HepG2 (cell line): ENCODE measurements around the gene UNC5C. TPM values are rescaled to one million over a fixed set of nuclear protein-coding genes. Genes with fewer than 3 reads are reported as not detected.

Source experiments
- ATAC-seq: fragments of 200-7000 bp; cut with Tn5 transposase; 3 replicates; pipeline ENCODE4 v1.9.1; 2020; ENCODE audit warnings: mild to moderate bottlenecking, moderate library complexity
- BruUV-seq: library from RNA; stranded (reverse); fragments of 400-500 nt; replicated peaks from 2 replicates; lab custom pipeline; 2021; lab: Mats Ljungman, UMichigan
- CTCF ChIA-PET: fragments of 300-600 bp; formaldehyde crosslinking; extraction: SDS; loops from one replicate; lab custom pipeline; 2021; ENCODE audit warnings: low total read pairs, inconsistent platforms, low intra/inter-chr PET ratio; lab: Yijun Ruan, JAX
- POLR2A ChIA-PET: fragments of 350-600 bp; sonication (Branson Sonifier 250); formaldehyde crosslinking; loops from one replicate; lab custom pipeline; 2020; ENCODE audit warnings: antibody characterized with exemption, inconsistent platforms; lab: Yijun Ruan, JAX
- DNase-seq: peaks from one replicate; pipeline ENCODE4 v3.0.0-alpha.2; 2015; ENCODE audit warnings: low spot score
- FAIRE-seq: peaks from 3 replicates; lab custom pipeline; 2011; peaks lifted over from hg19 to GRCh38; lab: Jason Lieb, UNC
- H2AFZ ChIP-seq: one replicate; pipeline ENCODE4 v1.6.1; 2011; ENCODE audit warnings: low read length, inconsistent platforms
- H3K27ac ChIP-seq: fragments of 300-600 bp; 3 replicates; pipeline ENCODE4 v1.8.0; 2011; ENCODE audit warnings: mixed run types, mild to moderate bottlenecking, mixed read lengths, low read length, inconsistent platforms; ENCODE audit not compliant: insufficient read depth; ENCODE audit errors: extremely low read length
- H3K27me3 ChIP-seq, 2 experiments: fragments of 200-600 bp in 1 of 2; 2 replicates in 1 of 2; 3 replicates in 1 of 2; pipeline versions ENCODE4 v1.6.0 to v1.8.0; 2011; ENCODE audit warnings: low read length in 2 of 2, mild to moderate bottlenecking in 2 of 2, moderate library complexity in 2 of 2, inconsistent platforms in 1 of 2; ENCODE audit not compliant: insufficient read depth in 2 of 2, control insufficient read depth in 1 of 2
- H3K36me3 ChIP-seq, 2 experiments: fragments of 200-600 bp in 1 of 2; replicated peaks in 1 of 2; 2 replicates in 1 of 2; 3 replicates in 1 of 2; pipeline versions ENCODE4 v1.5.1 to v1.8.0; 2011; ENCODE audit warnings: low read length in 2 of 2, inconsistent platforms in 1 of 2; ENCODE audit not compliant: insufficient read depth in 2 of 2, control insufficient read depth in 1 of 2
- H3K4me1 ChIP-seq: 2 replicates; pipeline ENCODE4 v1.5.1; 2012; ENCODE audit warnings: low read length, inconsistent platforms; ENCODE audit not compliant: insufficient read depth
- H3K4me2 ChIP-seq: 2 replicates; pipeline ENCODE4 v1.6.0; 2011; ENCODE audit warnings: low read depth, low read length, inconsistent platforms
- H3K4me3 ChIP-seq, 3 experiments: fragments of 200-600 bp in 1 of 3; sonication (generic), shearing (Covaris generic) in 1 of 3; replicated peaks in 1 of 3; 2 replicates each; pipeline ENCODE4 v1.5.1; 2011 to 2016; ENCODE audit warnings: low read length in 3 of 3, inconsistent platforms in 2 of 3, low read depth in 2 of 3, mild to moderate bottlenecking in 2 of 3, control low read depth in 1 of 3, mixed read lengths in 1 of 3; ENCODE audit not compliant: insufficient read depth in 1 of 3
- H3K79me2 ChIP-seq: one replicate; pipeline ENCODE4 v1.6.1; 2011; ENCODE audit warnings: low read length, inconsistent platforms; ENCODE audit not compliant: insufficient read depth
- H3K9ac ChIP-seq: 2 replicates; pipeline ENCODE4 v1.6.0; 2011; ENCODE audit warnings: mild to moderate bottlenecking, low read depth, low read length, inconsistent platforms; ENCODE audit not compliant: insufficient read depth
- H3K9me3 ChIP-seq: 2 replicates; pipeline ENCODE4 v1.5.1; 2012; ENCODE audit warnings: mild to moderate bottlenecking, low read length
- H4K20me1 ChIP-seq: 2 replicates; pipeline ENCODE4 v1.6.0; 2011; ENCODE audit warnings: inconsistent platforms, mild to moderate bottlenecking, low read length, moderate library complexity; ENCODE audit not compliant: insufficient read depth
- ARNT2 ChIP-seq: sonication (generic); formaldehyde crosslinking; IDR thresholded peaks from 2 replicates; pipeline ENCODE4 v1.8.0; 2022; ENCODE audit warnings: mild to moderate bottlenecking, low read depth, missing genetic modification reagents, moderate library complexity
- ATM ChIP-seq: fragments of 450-650 bp; IDR thresholded peaks from 2 replicates; pipeline ENCODE4 v1.7.1; 2017; ENCODE audit warnings: mild to moderate bottlenecking, borderline replicate concordance
- EP300 ChIP-seq, 3 experiments: sonication (generic) in 1 of 3; formaldehyde crosslinking in 1 of 3; IDR thresholded peaks; 2 replicates each; pipeline versions ENCODE4 v1.5.1 to v1.6.1; 2011 to 2020; ENCODE audit warnings: low read depth in 2 of 3, low read length in 2 of 3, borderline replicate concordance in 1 of 3, improper control_type of control experiment in 1 of 3, mild to moderate bottlenecking in 1 of 3, missing genetic modification reagents in 1 of 3, moderate library complexity in 1 of 3
- MLLT10 ChIP-seq: sonication (generic); formaldehyde crosslinking; IDR thresholded peaks from 2 replicates; pipeline ENCODE4 v1.4.0; 2020; ENCODE audit warnings: missing genetic modification reagents
- NPAS2 ChIP-seq: sonication (generic); formaldehyde crosslinking; IDR thresholded peaks from 2 replicates; pipeline ENCODE4 v1.8.0; 2022; ENCODE audit warnings: mild to moderate bottlenecking, missing genetic modification reagents, borderline replicate concordance
- NRL ChIP-seq: sonication (generic); formaldehyde crosslinking; IDR thresholded peaks from 2 replicates; pipeline ENCODE4 v1.5.0; 2020; ENCODE audit warnings: missing genetic modification reagents, mild to moderate bottlenecking, moderate library complexity, borderline replicate concordance
- PATZ1 ChIP-seq: sonication (generic); formaldehyde crosslinking; IDR thresholded peaks from 2 replicates; pipeline ENCODE4 v1.4.0; 2020; ENCODE audit warnings: missing genetic modification reagents
- ZNF256 ChIP-seq: sonication (generic); formaldehyde crosslinking; conservative IDR thresholded peaks from 2 replicates; pipeline ENCODE4 v1.4.0; 2020; ENCODE audit warnings: missing genetic modification reagents
- ZNF572 ChIP-seq: sonication (generic); formaldehyde crosslinking; IDR thresholded peaks from 2 replicates; pipeline ENCODE4 v1.5.1; 2020; ENCODE audit warnings: mild to moderate bottlenecking, missing genetic modification reagents
- ZNF773 ChIP-seq: sonication (generic); formaldehyde crosslinking; IDR thresholded peaks from 2 replicates; pipeline ENCODE4 v1.4.0; 2020; ENCODE audit warnings: missing genetic modification reagents, borderline replicate concordance
- WGBS: methylation state at CpG from one replicate; pipeline ENCODE4 v1.1.6; 2017; ENCODE audit warnings: low lambda C conversion rate; 5-methylcytosine and 5-hydroxymethylcytosine counted together
- in situ Hi-C: cut with HindIII; loops from 2 replicates; pipeline ENCODE4 v1.10.0; 2017; ENCODE audit warnings: low pct_unique_long_range_greater_than_20kb; ENCODE audit not compliant: extremely low pct_ligation_motif_present
- intact Hi-C: fragments of 100-400 bp; cut with micrococcal nuclease; formaldehyde crosslinking; loops from one replicate; pipeline ENCODE4 v1.10.0; 2022; ENCODE audit not compliant: unreplicated experiment
- polyA plus RNA-seq, 8 experiments: library from polyadenylated mRNA; depleted of rRNA in 3 of 8; stranded (reverse) in 7 of 8; unstranded in 1 of 8; fragments of >200 nt; fragmentation: Illumina TruSeq in 4 of 8; extraction: Trizol in 4 of 8; gene quantifications; 2 replicates each; pipeline versions ENCODE4 v1.2.1 to v1.2.3, GENCODE V29; 2011 to 2016; ENCODE audit warnings: low read depth in 4 of 8, missing spikeins in 1 of 8, mixed read lengths in 1 of 8; ENCODE audit not compliant: insufficient read depth in 1 of 8
- total RNA-seq, 5 experiments: library from RNA; depleted of rRNA; stranded (reverse); fragments of >200 nt; fragmentation: Illumina TruSeq; extraction: Trizol; gene quantifications; 2 replicates each; pipeline ENCODE4 v1.2.3, GENCODE V29; 2016; ENCODE audit warnings: low read depth in 1 of 5

Gene UNC5C
- total and polyA plus RNA-seq, 2 of the 13 experiments (the other 11 are each of a cell fraction or from before 2014, with no cell fraction given): not detected

GRCh38 chr4:95122001-95122400 lies 426.8 kb downstream of the UNC5C start:
- Histone ChIP-seq H2AFZ (no peak overlapping the region), H3K4me2 (no peak overlapping the region), H3K27me3 (no peaks in the 10 kb centered on the region), H3K36me3 (no peaks in the 10 kb centered on the region), H3K79me2 (no peaks in the 10 kb centered on the region), H3K9ac (no peak overlapping the region), H3K4me3 (no peak overlapping the region), H3K27ac (no peak overlapping the region), H3K4me1 (no peaks in the 10 kb centered on the region), H3K9me3 (no peaks in the 10 kb centered on the region), H4K20me1 (no peaks in the 10 kb centered on the region)
- in situ Hi-C loops: loop anchor here (10.0 kb wide), 1 partner anchor 497 kb away; no protein-coding TSS in a partner anchor
- TF ChIP-seq MLLT10 (CRISPR knock-in tag) (no peak), ZNF572 (CRISPR knock-in tag) (no peak), PATZ1 (CRISPR knock-in tag) (no peak), NPAS2 (CRISPR knock-in tag) (no peak), ARNT2 (CRISPR knock-in tag) (no peak)
- ChIA-PET POLR2A (no interaction called here), CTCF (no interaction called here)
- FAIRE-seq: no peak
- no peak for DNase-seq
- intact Hi-C loops: no loop called here
- no TSS peak for BruUV-seq
- WGBS: 15% methylated on average over 9 of the region's 9 CpGs
- ATAC-seq: no peak

GRCh38 chr4:95120456-95120855 lies 428.3 kb downstream of the UNC5C start:
- intact Hi-C loops (no loop called here), in situ Hi-C loops (loop anchor here (10.0 kb wide), 1 partner anchor 496 kb away; no protein-coding TSS in a partner anchor)
- no peak for ATAC-seq

More at GRCh38 chr4:95120456-95120855, 428.3 kb downstream of the UNC5C start:
- Histone ChIP-seq H3K4me1 (no peaks in the 10 kb centered on the region), H3K9ac (no peak overlapping the region), H3K36me3 (no peaks in the 10 kb centered on the region), H3K27me3 (no peaks in the 10 kb centered on the region; a peak in 1 of 5 replicates)
- CTCF ChIA-PET: no interaction called here
- DNase-seq: no peak
- no peak for FAIRE-seq
- no peak for TF ChIP-seq EP300 (IDR thresholded peaks at IDR 0.05; ENCODE audit: low read depth in 2 of 2, low read length in 2 of 2)
- no peak for TF ChIP-seq EP300 (CRISPR knock-in tag; IDR thresholded peaks at IDR 0.05; ENCODE audit: borderline replicate concordance)
- TF ChIP-seq NRL: no peak
- no peak for TF ChIP-seq ZNF773 (CRISPR knock-in tag)
- TF ChIP-seq ATM: no peak
- no peak for TF ChIP-seq ZNF256 (CRISPR knock-in tag)
- TF ChIP-seq, all 625 proteins: peak for 0
- no peak overlapping the region for H3K4me3 ChIP-seq
- POLR2A ChIA-PET: no interaction called here
- no peak overlapping the region for H3K27ac ChIP-seq
- H3K79me2 ChIP-seq: no peaks in the 10 kb centered on the region
- H3K4me2 ChIP-seq: no peak overlapping the region
- no peaks in the 10 kb centered on the region for H3K9me3 ChIP-seq
- no peaks in the 10 kb centered on the region for H4K20me1 ChIP-seq
- BruUV-seq: no TSS peak
- no peak overlapping the region for H2AFZ ChIP-seq
- 46% methylated on average over 2 of the region's 2 CpGs for WGBS
